Stimulated activated naive CD8-positive, alpha-beta T cell treated with anti-CD3 and anti-CD28 coated beads, Interleukin-15, amount 100 ng/mL, for 72 hours (primary cell): ENCODE measurements around the gene NFATC1.
A peak's percentile ranks its signal among the peaks of the same experiment; 100 is the strongest.

Experiments used
- ATAC-seq: fragments of 150-1000 bp; cut with Tn5 transposase; 2 replicates; pipeline ENCODE4 v1.10.0; 2021; ENCODE audit warnings: mild to moderate bottlenecking, moderate library complexity
- DNase-seq, 2 donors: peaks; one replicate each; pipeline ENCODE4 v3.0.0; 2021 to 2022
- H3K27ac Mint-ChIP-seq, 2 donors: one replicate each; pipeline ENCODE4 v1.8.0; 2022; ENCODE audit warnings: mild to moderate bottlenecking in 2 of 2, mixed read lengths in 2 of 2, moderate library complexity in 2 of 2
- H3K27me3 Mint-ChIP-seq: one replicate; pipeline ENCODE4 v1.8.0; 2022; ENCODE audit warnings: mixed read lengths
- H3K4me1 Mint-ChIP-seq: one replicate; pipeline ENCODE4 v1.8.0; 2022; ENCODE audit warnings: mild to moderate bottlenecking, mixed read lengths
- H3K4me3 Mint-ChIP-seq, 2 donors: one replicate each; pipeline ENCODE4 v1.8.0; 2022; ENCODE audit warnings: mild to moderate bottlenecking in 2 of 2, mixed read lengths in 2 of 2, moderate library complexity in 1 of 2
- H3K9me3 Mint-ChIP-seq, 2 donors: one replicate each; pipeline ENCODE4 v1.8.0; 2022; ENCODE audit warnings: mixed read lengths in 2 of 2

Gene NFATC1

DNA sequence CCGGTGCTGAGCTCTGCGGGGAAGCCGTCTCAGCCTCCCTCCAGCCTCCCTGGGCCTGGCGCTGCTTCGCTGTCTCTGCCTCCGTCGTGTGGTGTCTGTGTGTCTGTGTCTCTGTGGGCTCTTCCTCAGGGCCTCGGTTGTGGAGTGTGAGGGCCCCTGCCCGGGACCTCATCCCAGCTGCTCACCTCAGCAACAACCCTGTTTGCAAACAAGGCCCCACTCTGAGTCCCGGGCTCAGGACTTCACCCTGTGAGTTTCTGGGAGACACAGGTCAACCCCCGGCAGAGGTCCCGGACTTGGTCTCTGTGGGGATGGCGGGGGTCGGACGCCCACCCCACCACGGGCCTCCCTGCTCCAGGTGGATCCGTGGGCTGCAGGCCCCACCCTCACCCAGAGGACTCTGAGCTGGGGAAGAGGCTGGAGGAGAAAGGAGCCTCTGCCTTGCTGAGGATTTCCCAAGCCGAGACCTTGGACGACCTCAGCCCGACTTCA, 156.5 kb downstream of the NFATC1 start:
- DNase-seq = peak in 1 of 2 donors; percentile 5
- no peaks in the 10 kb centered on the region for H3K4me1 Mint-ChIP-seq
- no peak overlapping the region for H3K27ac Mint-ChIP-seq
- no peak overlapping the region for H3K4me3 Mint-ChIP-seq
- H3K9me3 Mint-ChIP-seq = no peaks in the 10 kb centered on the region
- ATAC-seq = peak; percentile 11
- H3K27me3 Mint-ChIP-seq = no peaks in the 10 kb centered on the region

DNA sequence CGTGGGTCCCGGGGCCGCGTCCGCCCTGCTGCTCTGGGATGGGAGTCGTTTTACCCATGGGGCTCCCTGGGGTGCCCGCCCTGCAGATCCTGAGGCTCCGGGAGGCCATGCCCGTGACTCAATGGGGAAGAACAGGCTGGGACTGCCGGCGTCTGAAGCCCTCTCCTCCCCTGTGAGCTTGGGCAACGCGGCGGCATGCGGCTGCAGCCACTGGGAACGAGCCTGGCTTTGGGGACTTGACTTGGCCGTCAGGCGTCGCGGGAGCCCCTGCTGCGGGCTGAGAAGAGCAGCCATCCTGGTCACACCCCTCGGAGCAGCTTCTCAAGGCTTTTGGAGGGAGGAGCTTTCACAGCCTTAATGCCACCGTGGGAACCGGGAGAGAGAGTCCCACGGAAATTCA, 157.0 kb downstream of the NFATC1 start:
- DNase-seq = no peak
- Mint-ChIP-seq H3K4me1 (no peaks in the 10 kb centered on the region), H3K4me3 (no peak overlapping the region), H3K27me3 (no peaks in the 10 kb centered on the region), H3K27ac (no peak overlapping the region), H3K9me3 (no peaks in the 10 kb centered on the region)
- ATAC-seq = peak; percentile 8

DNA sequence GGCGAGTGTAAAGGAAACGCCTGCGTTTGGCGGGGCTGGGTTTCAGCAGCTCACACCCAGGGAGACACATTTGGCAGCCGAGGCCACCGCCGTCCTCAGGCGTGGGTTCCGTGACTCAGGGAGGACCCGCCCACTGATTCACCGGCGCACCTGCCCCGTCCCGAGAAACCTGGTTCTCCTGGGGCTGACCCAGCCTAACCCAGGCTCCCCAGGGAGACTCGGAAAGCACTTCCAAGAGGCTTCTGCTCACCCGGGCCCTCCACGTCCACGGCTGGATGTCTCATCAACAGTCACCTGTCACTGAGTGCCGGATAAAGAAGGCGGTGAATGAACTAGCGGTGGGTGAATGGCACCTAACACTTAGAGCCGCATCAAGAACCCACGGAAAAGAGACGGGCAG, 157.4 kb downstream of the NFATC1 start:
- no peaks in the 10 kb centered on the region for H3K27me3 Mint-ChIP-seq
- DNase-seq (no peak), ATAC-seq (no peak)
- H3K4me3 Mint-ChIP-seq = no peak overlapping the region
- no peak overlapping the region for H3K27ac Mint-ChIP-seq
- no peaks in the 10 kb centered on the region for H3K9me3 Mint-ChIP-seq
- H3K4me1 Mint-ChIP-seq = no peaks in the 10 kb centered on the region

DNA sequence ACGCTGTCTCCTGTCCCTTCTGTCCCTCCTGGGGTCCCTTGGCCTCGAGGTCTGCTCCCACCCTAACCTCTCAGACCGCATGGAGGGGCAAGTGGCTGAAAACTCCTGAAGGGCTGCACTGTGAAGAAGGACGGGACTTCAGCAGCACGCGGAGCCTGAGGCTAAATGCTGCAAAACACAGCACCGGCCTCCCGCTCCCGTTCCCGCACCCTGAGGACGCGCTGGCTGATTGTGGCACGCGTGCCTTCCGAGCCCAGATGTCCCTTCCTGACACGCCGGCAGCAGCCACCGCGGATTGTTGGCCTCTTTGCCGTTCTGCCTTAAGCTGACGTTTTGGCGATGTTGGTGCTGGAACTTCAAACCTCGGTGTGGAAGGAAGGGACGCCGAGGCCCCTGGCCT, 158.0 kb downstream of the NFATC1 start:
- Mint-ChIP-seq H3K4me3 (no peak overlapping the region), H3K27me3 (no peaks in the 10 kb centered on the region), H3K9me3 (no peaks in the 10 kb centered on the region), H3K4me1 (no peaks in the 10 kb centered on the region), H3K27ac (no peak overlapping the region)
- DNase-seq = no peak
- no peak for ATAC-seq

DNA sequence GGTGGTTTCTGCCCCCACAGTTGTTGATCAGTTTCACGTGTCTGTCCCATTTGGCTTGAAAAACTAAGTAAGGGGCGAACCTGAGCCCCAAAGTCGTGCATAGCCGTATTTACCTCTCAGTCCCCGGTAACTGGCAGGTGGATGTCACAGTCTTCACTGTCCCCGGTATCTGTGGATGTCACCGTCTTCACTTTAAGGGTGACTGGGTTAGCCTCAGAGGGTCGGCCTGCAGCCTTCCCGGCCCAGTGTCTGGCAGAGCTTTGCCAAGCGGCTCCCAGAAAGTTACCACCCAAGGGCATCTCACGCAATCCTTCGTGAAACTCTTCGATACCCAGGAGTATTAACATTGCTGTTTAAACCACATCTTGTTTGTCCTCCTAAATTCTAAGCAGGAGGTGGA, 158.6 kb downstream of the NFATC1 start:
- no peak for DNase-seq
- Mint-ChIP-seq H3K27ac (no peak overlapping the region), H3K27me3 (no peaks in the 10 kb centered on the region), H3K4me1 (no peaks in the 10 kb centered on the region), H3K4me3 (no peak overlapping the region), H3K9me3 (no peaks in the 10 kb centered on the region)
- ATAC-seq = no peak

DNA sequence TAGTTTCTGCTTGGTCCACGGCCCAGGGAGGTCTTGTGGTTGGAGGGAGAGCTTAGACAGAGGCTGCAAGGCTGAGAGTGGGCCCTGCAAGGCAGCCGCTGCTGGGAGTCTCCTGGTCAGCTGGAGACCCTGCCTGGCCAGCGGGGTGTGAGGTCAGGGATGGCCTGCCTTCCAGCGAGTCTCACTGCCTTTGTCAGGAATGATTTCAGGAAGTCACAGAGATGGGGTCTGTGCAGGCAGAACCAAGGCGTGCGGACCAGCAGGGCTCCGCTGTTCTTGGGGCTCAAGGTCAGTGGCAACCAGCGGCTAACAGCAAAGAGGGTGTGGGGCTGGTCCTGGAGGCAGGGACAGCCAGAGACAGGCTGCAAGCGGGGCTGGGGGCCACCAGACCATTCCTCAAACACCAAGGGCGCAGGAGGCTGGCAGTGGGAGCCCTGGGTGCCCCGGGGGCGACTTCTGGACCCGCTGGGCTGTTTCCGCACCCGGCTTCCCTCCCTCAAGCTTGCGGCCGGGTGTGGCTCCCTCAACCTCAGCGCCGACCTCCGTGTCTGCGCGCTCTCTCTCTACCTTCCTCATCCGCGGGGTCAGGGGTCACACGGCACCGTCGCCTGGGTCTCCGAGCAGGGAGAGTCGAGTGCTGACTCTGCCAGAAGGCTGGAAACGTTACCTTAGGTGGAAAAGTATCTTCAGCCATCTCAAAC, 159.4 kb downstream of the NFATC1 start:
- DNase-seq (no peak), ATAC-seq (no peak)
- no peak overlapping the region for H3K27ac Mint-ChIP-seq
- H3K4me1 Mint-ChIP-seq = no peaks in the 10 kb centered on the region
- H3K4me3 Mint-ChIP-seq = no peak overlapping the region
- no peaks in the 10 kb centered on the region for H3K9me3 Mint-ChIP-seq
- no peaks in the 10 kb centered on the region for H3K27me3 Mint-ChIP-seq

DNA sequence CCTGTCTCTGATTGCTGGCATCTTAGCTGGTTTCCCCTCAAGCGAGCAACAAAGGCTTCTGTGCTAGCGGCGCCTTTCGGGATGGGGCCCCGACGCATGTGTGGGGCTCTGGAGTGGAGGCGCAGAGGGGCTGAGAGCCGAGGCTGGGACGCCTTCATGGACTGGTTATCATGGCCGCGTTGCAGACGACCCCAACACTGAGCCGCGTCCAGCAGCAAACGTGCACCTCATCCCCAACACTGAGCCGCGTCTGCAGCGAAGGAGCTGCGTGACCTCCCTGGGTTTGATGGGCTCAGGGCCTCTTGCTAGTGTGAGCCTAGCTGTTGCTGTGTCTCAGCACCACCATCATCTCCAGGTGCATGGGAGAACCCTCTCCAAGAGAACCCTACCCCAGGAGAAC, 160.2 kb downstream of the NFATC1 start:
- Mint-ChIP-seq H3K27me3 (no peaks in the 10 kb centered on the region), H3K27ac (no peak overlapping the region), H3K4me3 (no peak overlapping the region), H3K9me3 (no peaks in the 10 kb centered on the region), H3K4me1 (no peaks in the 10 kb centered on the region)
- no peak for ATAC-seq
- no peak for DNase-seq

DNA sequence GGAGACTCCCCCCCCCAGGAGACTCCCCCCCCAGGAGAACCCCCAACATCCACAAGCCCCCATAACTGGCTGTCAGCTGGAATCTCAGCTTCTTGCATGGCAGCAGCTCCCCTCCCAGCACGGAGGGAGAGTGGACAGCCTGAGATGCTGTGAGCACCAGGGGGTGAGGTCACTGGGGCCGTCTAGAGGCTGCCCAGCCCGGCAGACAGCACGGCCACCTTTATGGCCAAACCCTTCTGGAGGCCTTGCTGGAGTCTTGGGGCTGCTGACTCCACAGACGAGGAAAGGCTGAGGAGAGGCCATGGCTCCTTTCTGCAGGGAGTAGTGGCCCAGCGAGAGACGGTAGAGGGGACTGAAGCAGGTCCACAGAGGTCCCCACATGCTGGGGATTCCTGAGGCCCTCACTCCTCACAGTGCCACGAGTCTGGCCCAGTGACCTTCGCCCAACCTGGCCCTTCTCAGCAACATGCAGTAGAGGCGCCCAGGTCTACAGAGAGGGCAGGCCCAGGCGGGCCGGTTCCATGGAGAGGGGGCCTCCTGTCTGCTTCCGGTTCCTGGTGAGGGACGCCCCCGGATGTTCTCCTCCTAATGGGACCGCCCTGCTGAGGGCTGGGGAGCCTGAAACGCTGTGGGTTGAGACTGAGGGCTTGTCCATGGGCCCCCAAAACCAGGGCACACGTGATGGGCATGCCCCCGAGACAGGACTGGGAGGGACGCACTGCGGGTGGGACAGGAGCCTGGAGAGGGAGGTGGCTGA, 161.3 kb downstream of the NFATC1 start:
- Mint-ChIP-seq H3K4me3 (no peak overlapping the region), H3K27me3 (no peaks in the 10 kb centered on the region), H3K9me3 (no peaks in the 10 kb centered on the region), H3K27ac (no peak overlapping the region), H3K4me1 (no peaks in the 10 kb centered on the region)
- DNase-seq (no peak), ATAC-seq (peak; percentile 15)

DNA sequence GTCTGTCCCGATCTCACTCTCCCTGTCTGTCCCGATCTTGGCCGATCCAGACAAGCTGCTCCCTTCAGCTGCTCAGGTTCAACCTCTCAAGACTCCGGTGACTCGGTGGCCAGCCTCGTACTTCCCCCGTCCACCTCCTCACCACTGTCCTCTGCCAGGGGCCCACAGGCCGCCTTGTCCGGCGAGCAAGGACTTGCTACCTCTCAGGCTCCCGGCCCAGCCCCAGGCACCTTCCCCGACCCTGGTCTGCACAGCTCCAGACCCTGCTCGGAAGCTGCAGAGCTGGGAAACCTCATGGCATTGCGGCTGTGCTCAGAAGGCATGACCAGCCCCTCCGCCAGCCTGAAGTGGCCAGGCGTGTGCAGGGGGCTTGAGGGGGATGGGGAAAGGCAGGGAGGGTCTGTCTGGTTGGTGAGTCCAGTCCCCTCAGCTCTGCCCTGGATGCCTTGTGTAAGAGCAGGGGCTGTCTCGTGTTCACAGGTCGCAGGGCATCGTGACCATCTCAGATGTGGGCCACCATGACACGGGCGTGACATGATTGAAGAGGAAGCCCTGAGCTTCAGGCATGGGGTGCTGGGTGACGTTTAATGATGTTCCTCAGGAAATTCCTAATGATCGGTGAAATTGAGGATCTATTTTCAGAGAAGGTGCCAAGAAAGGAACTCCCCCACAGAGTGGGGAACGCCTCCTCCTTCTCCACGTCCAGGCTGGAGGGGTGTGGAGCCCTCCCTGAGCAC, 162.6 kb downstream of the NFATC1 start:
- Mint-ChIP-seq H3K4me1 (no peaks in the 10 kb centered on the region), H3K9me3 (peaks cover 0 to 1% of the 10 kb centered on the region in 2 donors), H3K27ac (peak overlapping the region; percentile 1 to 87), H3K4me3 (no peak overlapping the region), H3K27me3 (no peaks in the 10 kb centered on the region)
- ATAC-seq (no peak), DNase-seq (no peak)

DNA sequence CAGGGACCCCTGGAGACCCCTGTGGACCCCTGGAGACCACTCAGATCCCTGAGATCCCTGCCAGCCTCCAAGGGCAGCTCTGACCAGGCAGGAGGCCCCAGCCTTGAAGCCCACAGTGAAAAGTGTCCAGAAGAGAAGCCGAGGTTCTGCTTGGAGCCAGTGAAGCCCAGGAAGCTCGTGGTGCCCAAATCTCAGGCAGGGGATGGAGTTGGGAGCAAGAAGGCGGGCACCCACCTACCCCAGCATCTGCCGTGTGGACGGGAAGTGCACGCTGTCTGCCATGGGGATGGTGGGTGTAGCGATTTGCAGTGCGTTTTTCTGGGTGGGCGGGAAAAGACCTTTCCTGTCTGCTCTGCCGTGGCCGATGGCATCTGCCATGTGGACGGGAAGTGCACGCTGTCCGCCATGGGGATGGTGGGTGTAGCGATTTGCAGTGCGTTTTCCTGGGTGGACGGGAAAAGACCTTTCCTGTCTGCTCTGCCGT, 163.2 kb downstream of the NFATC1 start:
- Mint-ChIP-seq H3K27ac (no peak overlapping the region), H3K27me3 (no peaks in the 10 kb centered on the region), H3K4me1 (no peaks in the 10 kb centered on the region), H3K9me3 (peaks cover 0 to 7% of the 10 kb centered on the region in 2 donors), H3K4me3 (no peak overlapping the region)
- ATAC-seq (no peak), DNase-seq (no peak)

DNA sequence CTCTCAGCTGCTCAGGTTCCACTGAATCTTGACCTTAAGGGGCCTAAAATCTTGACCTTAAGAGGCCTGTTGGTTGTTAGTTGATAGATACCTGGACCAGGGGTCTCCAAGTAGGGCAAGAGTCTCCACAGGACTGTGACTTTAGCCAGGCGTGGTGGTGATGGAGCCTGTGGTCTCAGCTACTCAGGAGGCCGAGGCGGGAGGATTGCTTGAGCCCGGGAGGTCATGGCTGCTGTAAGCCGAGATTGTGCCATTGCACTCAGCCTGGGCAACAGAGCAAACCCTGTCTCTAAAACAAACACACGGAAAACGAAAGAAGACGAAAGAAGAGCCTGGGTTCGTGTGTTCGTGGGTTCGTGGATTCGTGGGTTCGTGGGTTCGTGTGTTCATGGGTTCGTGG, 163.7 kb downstream of the NFATC1 start:
- Mint-ChIP-seq H3K27ac (no peak overlapping the region), H3K27me3 (no peaks in the 10 kb centered on the region), H3K4me1 (no peaks in the 10 kb centered on the region), H3K4me3 (no peak overlapping the region), H3K9me3 (peaks cover 4 to 12% of the 10 kb centered on the region in 2 donors)
- ATAC-seq (no peak), DNase-seq (no peak)

DNA sequence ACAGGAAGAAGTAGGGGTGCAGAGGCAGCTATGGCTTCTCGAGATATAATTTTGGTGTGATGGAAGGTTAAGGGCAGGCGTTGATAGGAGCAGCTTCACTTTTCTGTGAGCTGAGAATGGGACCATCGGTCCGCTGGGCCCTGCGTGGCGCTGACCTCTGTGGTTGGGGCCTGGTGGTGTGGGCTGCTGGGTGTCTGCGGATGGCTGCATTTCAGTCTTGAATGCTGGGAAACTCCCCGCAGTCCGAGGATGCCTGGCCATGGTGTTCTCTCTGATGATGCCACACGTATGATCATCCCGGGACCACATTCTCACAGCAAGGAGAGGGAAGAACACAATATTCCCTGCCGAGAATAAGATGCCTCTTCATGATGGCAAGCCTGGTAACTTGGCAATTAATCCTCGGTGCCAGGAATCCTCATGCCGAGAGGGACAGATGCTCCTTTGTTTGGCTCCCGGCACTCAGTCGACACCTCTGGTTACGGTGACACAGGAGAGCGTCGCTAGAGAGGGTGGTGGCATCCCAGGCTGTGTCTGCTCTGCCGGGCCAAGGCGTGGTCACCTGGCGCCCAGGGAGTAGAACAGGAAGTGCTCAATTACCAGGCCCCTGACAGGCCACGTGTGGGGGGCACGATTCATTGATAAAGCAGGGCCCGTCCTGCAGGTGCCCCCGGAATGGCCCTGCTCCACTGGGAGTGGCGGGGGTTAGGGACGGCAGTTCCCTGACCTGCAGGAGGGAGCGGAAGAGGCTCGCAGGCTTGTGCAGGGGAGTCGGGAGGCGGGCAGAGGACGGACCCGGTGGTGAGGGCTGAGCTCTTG, 164.5 kb downstream of the NFATC1 start:
- Mint-ChIP-seq H3K4me3 (no peak overlapping the region), H3K9me3 (peaks cover 5 to 13% of the 10 kb centered on the region in 2 donors), H3K27ac (peak overlapping the region in 1 of 2 donors; percentile 61), H3K4me1 (no peaks in the 10 kb centered on the region), H3K27me3 (no peaks in the 10 kb centered on the region)
- DNase-seq = no peak
- ATAC-seq = no peak

DNA sequence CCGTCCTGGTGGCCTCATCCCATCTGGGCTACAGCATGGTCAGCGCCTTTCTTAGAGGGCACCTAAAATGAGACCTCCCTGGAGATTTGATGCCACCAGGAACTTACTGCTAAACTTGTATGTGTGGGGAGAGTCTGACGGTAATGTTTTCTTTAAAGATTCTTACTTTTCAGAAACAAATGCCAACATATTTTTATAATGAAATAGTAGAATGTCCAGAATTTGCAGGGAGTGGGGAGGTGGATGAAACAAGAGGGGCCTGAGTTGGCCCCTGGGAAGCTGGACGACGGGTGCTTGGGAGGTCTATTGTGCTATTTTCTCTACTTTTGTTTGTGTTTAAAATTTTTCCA, 165.1 kb downstream of the NFATC1 start:
- ATAC-seq = no peak
- DNase-seq = no peak
- Mint-ChIP-seq H3K4me1 (no peaks in the 10 kb centered on the region), H3K9me3 (peaks cover 5 to 13% of the 10 kb centered on the region in 2 donors), H3K27me3 (no peaks in the 10 kb centered on the region), H3K27ac (no peak overlapping the region), H3K4me3 (no peak overlapping the region)

DNA sequence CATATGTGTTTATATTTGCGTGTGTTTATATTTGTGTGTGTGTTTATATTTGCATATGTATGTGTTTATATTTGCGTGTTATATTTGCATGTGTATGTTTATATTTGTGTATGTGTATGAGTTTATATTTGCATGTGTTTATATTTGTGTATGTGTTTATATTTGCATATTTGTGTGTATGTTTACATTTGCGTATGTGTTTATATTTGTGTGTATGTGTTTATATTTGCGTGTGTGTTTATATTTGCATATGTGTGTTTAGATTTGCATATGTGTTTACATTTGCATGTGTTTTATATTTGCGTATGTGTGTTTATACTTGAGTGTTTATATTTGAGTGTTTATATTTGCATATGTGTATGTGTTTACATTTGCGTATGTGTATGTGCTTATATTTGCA, 168.2 kb downstream of the NFATC1 start:
- Mint-ChIP-seq H3K4me1 (no peaks in the 10 kb centered on the region), H3K27ac (no peak overlapping the region), H3K27me3 (no peaks in the 10 kb centered on the region), H3K9me3 (peaks cover 5 to 13% of the 10 kb centered on the region in 2 donors), H3K4me3 (no peak overlapping the region)
- ATAC-seq (no peak), DNase-seq (no peak)

DNA sequence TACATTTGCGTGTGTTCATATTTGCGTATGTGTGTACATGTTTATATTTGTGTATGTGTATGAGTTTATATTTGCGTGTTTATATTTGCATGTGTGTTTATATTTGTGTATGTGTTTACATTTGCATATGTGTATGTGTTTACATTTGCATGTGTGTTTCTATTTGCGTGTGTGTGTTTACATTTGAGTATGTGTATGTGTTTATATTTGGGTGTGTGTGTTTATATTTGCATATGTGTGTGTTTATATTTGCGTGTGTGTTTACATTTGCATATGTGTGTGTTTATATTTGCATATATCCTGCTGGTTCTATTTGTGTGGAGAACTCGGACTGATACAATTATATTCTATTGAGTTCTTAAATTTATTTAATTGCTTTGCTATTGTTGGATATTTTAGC, 168.7 kb downstream of the NFATC1 start:
- H3K4me1 Mint-ChIP-seq = no peaks in the 10 kb centered on the region
- no peaks in the 10 kb centered on the region for H3K27me3 Mint-ChIP-seq
- no peak for DNase-seq
- no peak overlapping the region for H3K27ac Mint-ChIP-seq
- no peak for ATAC-seq
- H3K4me3 Mint-ChIP-seq = no peak overlapping the region
- H3K9me3 Mint-ChIP-seq = peaks cover 5 to 13% of the 10 kb centered on the region in 2 donors
